Brain microvascular endothelial cell (primary cell): ENCODE results near the gene KIF6.

Experiments used
- DNase-seq: peaks from one replicate; pipeline ENCODE4 v3.0.0-alpha.2; 2020
- H3K27ac ChIP-seq: fragments of 250-450 bp; sonication (Bioruptor Pico); 2 replicates; pipeline ENCODE4 v1.5.1; 2020; ENCODE audit warnings: mild to moderate bottlenecking, moderate library complexity
- H3K27me3 ChIP-seq: fragments of 250-450 bp; sonication (Bioruptor Pico); replicated peaks from 2 replicates; pipeline ENCODE4 v1.5.1; 2020; ENCODE audit warnings: mild to moderate bottlenecking
- H3K36me3 ChIP-seq: fragments of 250-450 bp; sonication (Bioruptor Pico); replicated peaks from 2 replicates; pipeline ENCODE4 v1.5.1; 2020; ENCODE audit warnings: mild to moderate bottlenecking
- H3K4me3 ChIP-seq: 2 replicates; pipeline ENCODE4 v1.5.1; 2011; ENCODE audit warnings: low read depth, mild to moderate bottlenecking, control low read depth, low read length, moderate library complexity
- CTCF ChIP-seq: IDR thresholded peaks from 2 replicates; pipeline ENCODE4 v1.5.1; 2011; ENCODE audit warnings: low read depth, mild to moderate bottlenecking, moderate library complexity, low read length, control low read depth, inconsistent platforms; ENCODE audit errors: missing control alignments
- in situ Hi-C: cut with HindIII; loops from 2 replicates; pipeline ENCODE4 v1.10.0; 2017; ENCODE audit warnings: low sequenced_read_pairs, low pct_ligation_motif_present

KIF6 gene

GRCh38 chr6:39587080-39587479 lies 138.1 kb downstream of the KIF6 start:
- in situ Hi-C loops: no loop called here
- H3K27me3 ChIP-seq: no peaks in the 10 kb centered on the region
- no peak overlapping the region for H3K27ac ChIP-seq
- H3K36me3 ChIP-seq: no peaks in the 10 kb centered on the region
- no peak overlapping the region for H3K4me3 ChIP-seq
- no peak for TF ChIP-seq CTCF
- DNase-seq: no peak

- no peak for DNase-seq
- Histone ChIP-seq H3K4me3 (no peak overlapping the region), H3K36me3 (no peaks in the 10 kb centered on the region), H3K27ac (no peak overlapping the region), H3K27me3 (no peaks in the 10 kb centered on the region)
- TF ChIP-seq CTCF: no peak
- in situ Hi-C loops: no loop called here
Measured at GRCh38 chr6:39585641-39586040, 139.6 kb downstream of the KIF6 start.

GRCh38 chr6:39577446-39578165 lies 147.6 kb downstream of the KIF6 start:
- no peak for DNase-seq
- no peak overlapping the region for H3K27ac ChIP-seq
- no peaks in the 10 kb centered on the region for H3K36me3 ChIP-seq
- no peak for TF ChIP-seq CTCF
- no peaks in the 10 kb centered on the region for H3K27me3 ChIP-seq
- H3K4me3 ChIP-seq: no peak overlapping the region
- in situ Hi-C loops: no loop called here

- Histone ChIP-seq H3K4me3 (no peak overlapping the region), H3K27ac (no peak overlapping the region), H3K36me3 (no peaks in the 10 kb centered on the region), H3K27me3 (no peaks in the 10 kb centered on the region)
- no peak for TF ChIP-seq CTCF
- in situ Hi-C loops: no loop called here
- DNase-seq: no peak
Measured at GRCh38 chr6:39576556-39577303, 148.5 kb downstream of the KIF6 start.

GRCh38 chr6:39574991-39575390 lies 150.2 kb downstream of the KIF6 start:
- no peaks in the 10 kb centered on the region for H3K36me3 ChIP-seq
- in situ Hi-C loops: no loop called here
- no peak overlapping the region for H3K4me3 ChIP-seq
- H3K27ac ChIP-seq: no peak overlapping the region
- H3K27me3 ChIP-seq: no peaks in the 10 kb centered on the region
- no peak for TF ChIP-seq CTCF
- DNase-seq: no peak
